HCT116 (cell line): ENCODE measurements around the gene PRKAA1. TPM values are rescaled to one million over a fixed set of nuclear protein-coding genes. Genes with fewer than 3 reads are reported as not detected.

Experiments
- ATAC-seq: fragments of 200-7000 bp; cut with Tn5 transposase; 2 replicates; pipeline ENCODE4 v1.9.1; 2020; ENCODE audit warnings: mild to moderate bottlenecking, moderate library complexity
- BruUV-seq: library from RNA; stranded (reverse); fragments of 400-500 nt; replicated peaks from 2 replicates; lab custom pipeline; 2021; lab: Mats Ljungman, UMichigan
- CTCF ChIA-PET: fragments of 300-600 bp; sonication (Branson Sonifier 250); formaldehyde crosslinking; loops from one replicate; lab custom pipeline; 2021; ENCODE audit warnings: antibody characterized with exemption; lab: Charles Lee
- POLR2A ChIA-PET: fragments of 300-600, 350-600 bp; sonication (Branson Sonifier 250); formaldehyde crosslinking; loops from one replicate; lab custom pipeline; 2021; ENCODE audit warnings: antibody characterized with exemption; lab: Charles Lee
- RAD21 ChIA-PET, 2 experiments: fragments of 300-600 bp; sonication (Branson Sonifier 250); formaldehyde crosslinking; loops; one replicate each; lab custom pipeline; 2023; ENCODE audit warnings: low total read pairs in 2 of 2; ENCODE audit not compliant: uncharacterized antibody in 2 of 2, unreplicated experiment in 2 of 2, low non-redundant PET in 1 of 2; lab: Charles Lee
- DNase-seq: peaks from one replicate; pipeline ENCODE4 v3.0.0-alpha.2; 2010; ENCODE audit warnings: low read depth, low spot score
- H2AFZ ChIP-seq: fragments of 200-600 bp; shearing (Covaris generic), sonication (generic); 2 replicates; pipeline ENCODE4 v1.6.1; 2017; ENCODE audit warnings: low read depth, mixed run types, mixed read lengths, antibody characterized with exemption, low read length; ENCODE audit not compliant: poor library complexity, severe bottlenecking
- H3K27ac ChIP-seq: 2 replicates; pipeline ENCODE4 v1.5.1; 2012; ENCODE audit warnings: low read depth, low read length
- H3K27me3 ChIP-seq: fragments of 200-600 bp; sonication (generic); 2 replicates; pipeline ENCODE4 v1.6.1; 2016; ENCODE audit warnings: mixed run types, low read length, mixed read lengths; ENCODE audit not compliant: insufficient read depth
- H3K36me3 ChIP-seq, 2 experiments: fragments of 200-500 bp in 1 of 2; fragments of 200-600 bp in 1 of 2; sonication (Bioruptor generic) in 1 of 2; sonication (generic) in 1 of 2; 2 replicates each; pipeline versions ENCODE4 v1.5.1 to v1.6.1; 2014 to 2016; ENCODE audit warnings: low read length in 2 of 2, inconsistent platforms in 1 of 2, mixed read lengths in 1 of 2, mixed run types in 1 of 2; ENCODE audit not compliant: insufficient read depth in 2 of 2, control insufficient read depth in 1 of 2
- H3K4me1 ChIP-seq, 2 experiments: fragments of 200-600 bp in 1 of 2; sonication (generic) in 1 of 2; 2 replicates each; pipeline versions ENCODE4 v1.5.1 to v1.6.1; 2012 to 2017; ENCODE audit warnings: low read length in 2 of 2, inconsistent platforms in 1 of 2, mild to moderate bottlenecking in 1 of 2, mixed read lengths in 1 of 2, mixed run types in 1 of 2, moderate library complexity in 1 of 2; ENCODE audit not compliant: insufficient read depth in 2 of 2, control insufficient read depth in 1 of 2
- H3K4me2 ChIP-seq: fragments of 200-600 bp; sonication (generic); 2 replicates; pipeline ENCODE4 v1.6.1; 2017; ENCODE audit warnings: mixed run types, low read length, mixed read lengths
- H3K4me3 ChIP-seq, 2 experiments: fragments of 200-600 bp in 1 of 2; sonication (generic) in 1 of 2; replicated peaks in 1 of 2; 2 replicates each; pipeline ENCODE4 v1.5.1; 2011 to 2016; ENCODE audit warnings: low read length in 2 of 2, control low read depth in 1 of 2, low read depth in 1 of 2, mild to moderate bottlenecking in 1 of 2, mixed read lengths in 1 of 2, mixed run types in 1 of 2
- H3K79me2 ChIP-seq: fragments of 200-600 bp; sonication (generic); 2 replicates; pipeline ENCODE4 v1.6.1; 2017; ENCODE audit warnings: mild to moderate bottlenecking, mixed run types, low read length, moderate library complexity, mixed read lengths; ENCODE audit not compliant: insufficient read depth
- H3K9ac ChIP-seq: fragments of 200-600 bp; sonication (generic); 2 replicates; pipeline ENCODE4 v1.6.1; 2016; ENCODE audit warnings: low read length, mixed read lengths
- H3K9me2 ChIP-seq: fragments of 200-600 bp; sonication (generic), shearing (Covaris generic); 2 replicates; pipeline ENCODE4 v1.6.1; 2017; ENCODE audit warnings: mixed run types, mild to moderate bottlenecking, moderate library complexity; ENCODE audit not compliant: insufficient read depth
- H3K9me3 ChIP-seq, 2 experiments: fragments of 200-500 bp in 1 of 2; fragments of 200-600 bp in 1 of 2; sonication (Bioruptor generic) in 1 of 2; sonication (generic) in 1 of 2; 2 replicates each; pipeline ENCODE4 v1.6.1; 2014 to 2017; ENCODE audit warnings: low read length in 2 of 2, mixed read lengths in 2 of 2, inconsistent platforms in 1 of 2, low read depth in 1 of 2, mild to moderate bottlenecking in 1 of 2, mixed run types in 1 of 2, moderate library complexity in 1 of 2; ENCODE audit not compliant: control insufficient read depth in 1 of 2, insufficient read depth in 1 of 2
- H4K20me1 ChIP-seq: fragments of 200-600 bp; sonication (generic), shearing (Covaris generic); 2 replicates; pipeline ENCODE4 v1.6.1; 2017; ENCODE audit warnings: mixed run types, mild to moderate bottlenecking, moderate library complexity; ENCODE audit not compliant: insufficient read depth
- ATF3 ChIP-seq: IDR thresholded peaks from 2 replicates; pipeline ENCODE4 v1.6.1; 2012
- CEBPB ChIP-seq: IDR thresholded peaks from 2 replicates; pipeline ENCODE4 v1.6.1; 2012; ENCODE audit warnings: low read depth
- CTCF ChIP-seq, 3 experiments: fragments of 200-600 bp in 1 of 3; sonication (generic) in 1 of 3; IDR thresholded peaks in 2 of 3; conservative IDR thresholded peaks in 1 of 3; 2 replicates each; pipeline ENCODE4 v1.5.1; 2012 to 2017; ENCODE audit warnings: low read depth in 2 of 3, low read length in 2 of 3, antibody characterized with exemption in 1 of 3, borderline replicate concordance in 1 of 3, control low read depth in 1 of 3, mild to moderate bottlenecking in 1 of 3, mixed read lengths in 1 of 3, mixed run types in 1 of 3, moderate library complexity in 1 of 3; ENCODE audit not compliant: insufficient read depth in 1 of 3
- EGR1 ChIP-seq: IDR thresholded peaks from 2 replicates; pipeline ENCODE4 v1.6.1; 2012; ENCODE audit warnings: low read depth
- ELF1 ChIP-seq: IDR thresholded peaks from 2 replicates; pipeline ENCODE4 v1.6.1; 2012; ENCODE audit warnings: low read depth, borderline replicate concordance
- EZH2 ChIP-seq: fragments of 200-600 bp; sonication (generic); IDR thresholded peaks from 2 replicates; pipeline ENCODE4 v1.6.1; 2017; ENCODE audit warnings: antibody characterized with exemption, mixed run types
- EZH2phosphoT487 ChIP-seq: fragments of 200-600 bp; IDR thresholded peaks from 2 replicates; pipeline ENCODE4 v1.6.1; 2018; ENCODE audit warnings: antibody characterized with exemption, borderline replicate concordance
- FOSL1 ChIP-seq: IDR thresholded peaks from 2 replicates; pipeline ENCODE4 v1.6.1; 2012; ENCODE audit warnings: low read depth
- JUND ChIP-seq: IDR thresholded peaks from 2 replicates; pipeline ENCODE4 v1.6.1; 2012
- POLR2A ChIP-seq: IDR thresholded peaks from 2 replicates; pipeline ENCODE4 v1.7.0; 2011; ENCODE audit warnings: borderline replicate concordance; ENCODE audit not compliant: insufficient read depth, insufficient read length; ENCODE audit errors: extremely low read depth
- POLR2AphosphoS5 ChIP-seq: IDR thresholded peaks from 2 replicates; pipeline ENCODE4 v1.6.1; 2011; ENCODE audit warnings: mild to moderate bottlenecking, low read depth, low read length, moderate library complexity
- RAD21 ChIP-seq: IDR thresholded peaks from 2 replicates; pipeline ENCODE4 v1.6.1; 2012; ENCODE audit warnings: low read depth, mild to moderate bottlenecking
- REST ChIP-seq: IDR thresholded peaks from 2 replicates; pipeline ENCODE4 v1.6.1; 2012; ENCODE audit warnings: low read depth
- SIN3A ChIP-seq: IDR thresholded peaks from 2 replicates; pipeline ENCODE4 v1.6.1; 2012; ENCODE audit warnings: low read depth
- SP1 ChIP-seq: IDR thresholded peaks from 2 replicates; pipeline ENCODE4 v1.6.1; 2012; ENCODE audit warnings: low read depth
- SRF ChIP-seq: IDR thresholded peaks from 2 replicates; pipeline ENCODE4 v1.6.1; 2012; ENCODE audit warnings: low read depth
- TCF7L2 ChIP-seq: IDR thresholded peaks from 2 replicates; pipeline ENCODE4 v1.7.0; 2011; ENCODE audit warnings: borderline replicate concordance, inconsistent platforms; ENCODE audit not compliant: insufficient read depth, insufficient read length; ENCODE audit errors: extremely low read depth
- YY1 ChIP-seq: IDR thresholded peaks from 2 replicates; pipeline ENCODE4 v1.6.1; 2011; ENCODE audit warnings: low read length, low read depth, moderate library complexity, mild to moderate bottlenecking; ENCODE audit not compliant: insufficient replicate concordance; ENCODE audit errors: extremely low read depth
- ZBTB33 ChIP-seq: IDR thresholded peaks from 2 replicates; pipeline ENCODE4 v1.6.1; 2011; ENCODE audit warnings: mild to moderate bottlenecking, low read length, moderate library complexity; ENCODE audit not compliant: insufficient replicate concordance; ENCODE audit errors: extremely low read depth
- ZNF274 ChIP-seq: fragments of 200-500 bp; sonication (Bioruptor generic); IDR thresholded peaks from 2 replicates; pipeline ENCODE4 v1.6.1; 2014; ENCODE audit warnings: mild to moderate bottlenecking, low read depth, low read length, inconsistent platforms
- intact Hi-C: fragments of 100-400 bp; cut with micrococcal nuclease; formaldehyde crosslinking; loops from 2 replicates; pipeline ENCODE4 v1.10.0; 2022
- total RNA-seq: library from RNA; stranded (reverse); gene quantifications from one replicate; pipeline ENCODE4 v1.2.1, GENCODE V29; 2021; ENCODE audit not compliant: unreplicated experiment

The PRKAA1 gene
- total RNA-seq, 1 experiment from 2014 or later, result 53.5 TPM

- CTCF ChIA-PET, result no interaction called here
Measured at GRCh38 chr5:40733434-40733833, 64.7 kb downstream of the PRKAA1 start.

More at GRCh38 chr5:40733434-40733833, 64.7 kb downstream of the PRKAA1 start:
- Histone ChIP-seq H3K9me3 (no peaks in the 10 kb centered on the region), H2AFZ (no peak overlapping the region), H3K79me2 (no peaks in the 10 kb centered on the region), H3K27ac (no peak overlapping the region), H3K9me2 (no peaks in the 10 kb centered on the region), H3K27me3 (no peaks in the 10 kb centered on the region), H3K36me3 (no peaks in the 10 kb centered on the region)
- RAD21 ChIA-PET, result no interaction called here
- intact Hi-C loops, result loop anchor here (10.0 kb wide), 1 partner anchor 1519 kb away; the partner anchor contains the start of gene FYB1
- ATAC-seq, result no peak
- TF ChIP-seq SP1, result no peak
- no peak for TF ChIP-seq CTCF (IDR thresholded peaks at IDR 0.05 in 2 of 3, conservative IDR thresholded peaks at IDR 0.05 in 1 of 3; ENCODE audit: borderline replicate concordance in 1 of 3, insufficient read depth in 1 of 3, low read depth in 2 of 3, low read length in 2 of 3)
- no peak for TF ChIP-seq RAD21
- no peak for TF ChIP-seq CEBPB
- TF ChIP-seq FOSL1, result no peak
- no peak for TF ChIP-seq SRF
- TF ChIP-seq POLR2A, result no peak
- no peak for TF ChIP-seq EGR1
- TF ChIP-seq POLR2AphosphoS5, result no peak
- no peak for TF ChIP-seq YY1
- TF ChIP-seq ZNF274, result no peak
- no peak for TF ChIP-seq JUND
- no peak for TF ChIP-seq EZH2
- no peak for TF ChIP-seq ELF1
- no peak for TF ChIP-seq ATF3
- no peak for TF ChIP-seq REST
- TF ChIP-seq ZBTB33, result no peak
- TF ChIP-seq EZH2phosphoT487, result no peak
- no peak for TF ChIP-seq TCF7L2
- TF ChIP-seq SIN3A, result no peak
- TF ChIP-seq, all 23 proteins: peak for 0
- POLR2A ChIA-PET, result no interaction called here
- H4K20me1 ChIP-seq, result no peaks in the 10 kb centered on the region
- peaks cover 0 to 17% of the 10 kb centered on the region in 2 experiments; a peak in 1 of 4 replicates for H3K4me1 ChIP-seq
- H3K4me3 ChIP-seq, result no peak overlapping the region
- H3K9ac ChIP-seq, result no peak overlapping the region
- H3K4me2 ChIP-seq, result no peak overlapping the region
- no peak for DNase-seq
- BruUV-seq, result no TSS peak
